WERI-Rb-1 (cell line): Measurements from ENCODE around the gene FAM200B.

Experiments
- DNase-seq: peaks from one replicate; pipeline ENCODE4 v3.0.0-alpha.2; 2020
- H3K27ac ChIP-seq: fragments of 250-450 bp; sonication (Bioruptor Pico); 2 replicates; pipeline ENCODE4 v1.5.1; 2020; ENCODE audit warnings: mild to moderate bottlenecking, moderate library complexity
- H3K27me3 ChIP-seq: fragments of 250-450 bp; sonication (Bioruptor Pico); 2 replicates; pipeline ENCODE4 v1.5.1; 2021; ENCODE audit warnings: mild to moderate bottlenecking, low read depth, moderate library complexity; ENCODE audit not compliant: insufficient read depth, severe bottlenecking
- H3K36me3 ChIP-seq: fragments of 250-450 bp; sonication (Bioruptor Pico); 2 replicates; pipeline ENCODE4 v1.5.1; 2020; ENCODE audit warnings: mild to moderate bottlenecking, moderate library complexity
- H3K4me3 ChIP-seq: 2 replicates; pipeline ENCODE4 v1.5.1; 2011; ENCODE audit warnings: low read depth, mild to moderate bottlenecking, control low read depth, low read length
- H3K9me3 ChIP-seq: fragments of 250-450 bp; sonication (Bioruptor Pico); 2 replicates; pipeline ENCODE4 v1.5.1; 2021; ENCODE audit warnings: mild to moderate bottlenecking, moderate library complexity; ENCODE audit not compliant: severe bottlenecking
- TF ChIP-seq, protein P1 (sequence below): IDR thresholded peaks from 2 replicates; pipeline ENCODE4 v1.5.1; 2011; ENCODE audit warnings: low read depth, mild to moderate bottlenecking, control low read depth, inconsistent platforms, low read length

FAM200B gene

DNA sequence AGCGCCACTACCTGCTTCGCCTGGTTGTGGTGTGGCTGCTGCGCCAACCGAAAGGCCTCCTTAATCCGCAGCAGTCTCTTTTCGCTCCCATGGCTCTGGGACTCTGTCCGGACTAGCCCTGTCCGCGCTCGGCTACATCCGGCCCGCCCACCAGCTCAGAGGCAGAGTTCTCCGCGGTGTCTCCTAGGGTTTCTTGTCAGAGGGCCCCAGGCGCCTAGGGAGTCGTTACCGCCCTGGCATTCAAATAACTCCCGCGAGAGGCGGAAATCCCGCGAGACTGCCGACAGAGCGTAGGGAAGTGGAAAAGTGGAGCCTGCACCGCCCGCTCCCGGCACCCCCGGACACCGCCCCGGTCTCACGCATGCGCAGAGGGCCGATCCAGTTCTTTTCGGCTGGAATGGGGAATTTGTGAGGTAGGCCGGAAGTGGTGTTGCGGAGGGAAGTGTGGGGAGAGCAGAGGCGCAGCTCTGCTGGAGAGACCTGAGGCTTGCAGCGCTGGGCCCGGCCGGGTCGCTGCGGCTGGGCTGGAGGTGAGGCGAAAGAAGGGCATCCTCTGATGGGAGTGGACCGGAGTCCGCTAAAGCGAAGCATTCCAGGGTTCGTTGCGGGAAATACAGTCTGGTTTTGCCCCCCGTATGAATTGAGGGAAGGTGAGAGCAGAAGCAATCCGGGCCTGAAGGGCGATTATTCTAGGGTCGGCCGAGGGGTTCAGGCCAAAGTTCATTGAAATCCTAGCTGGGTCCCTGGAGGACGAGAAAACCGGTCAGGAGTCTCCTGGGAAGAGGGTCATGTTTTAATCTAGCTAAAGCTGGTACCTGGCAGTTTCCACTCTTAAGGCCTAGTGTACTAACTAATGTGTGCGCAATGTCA, at the start of gene FAM200B:
Gene FAM200B (plus strand): TSS at position 456 of the 870 bp plus-strand sequence. CDS start 5,151 bp downstream, outside the sequence.
- Histone ChIP-seq H3K27me3 (no peaks in the 10 kb centered on the region), H3K9me3 (no peaks in the 10 kb centered on the region), H3K36me3 (peaks cover 13% of the 10 kb centered on the region), H3K4me3 (peak within 1 kb of the TSS; percentile 79), H3K27ac (peak within 1 kb of the TSS; percentile 93)
- DNase-seq = peak; percentile 100
- TF ChIP-seq, protein P1, sequence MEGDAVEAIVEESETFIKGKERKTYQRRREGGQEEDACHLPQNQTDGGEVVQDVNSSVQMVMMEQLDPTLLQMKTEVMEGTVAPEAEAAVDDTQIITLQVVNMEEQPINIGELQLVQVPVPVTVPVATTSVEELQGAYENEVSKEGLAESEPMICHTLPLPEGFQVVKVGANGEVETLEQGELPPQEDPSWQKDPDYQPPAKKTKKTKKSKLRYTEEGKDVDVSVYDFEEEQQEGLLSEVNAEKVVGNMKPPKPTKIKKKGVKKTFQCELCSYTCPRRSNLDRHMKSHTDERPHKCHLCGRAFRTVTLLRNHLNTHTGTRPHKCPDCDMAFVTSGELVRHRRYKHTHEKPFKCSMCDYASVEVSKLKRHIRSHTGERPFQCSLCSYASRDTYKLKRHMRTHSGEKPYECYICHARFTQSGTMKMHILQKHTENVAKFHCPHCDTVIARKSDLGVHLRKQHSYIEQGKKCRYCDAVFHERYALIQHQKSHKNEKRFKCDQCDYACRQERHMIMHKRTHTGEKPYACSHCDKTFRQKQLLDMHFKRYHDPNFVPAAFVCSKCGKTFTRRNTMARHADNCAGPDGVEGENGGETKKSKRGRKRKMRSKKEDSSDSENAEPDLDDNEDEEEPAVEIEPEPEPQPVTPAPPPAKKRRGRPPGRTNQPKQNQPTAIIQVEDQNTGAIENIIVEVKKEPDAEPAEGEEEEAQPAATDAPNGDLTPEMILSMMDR = peak; percentile 23

GRCh38 chr4:15636818-15637217, 44.8 kb upstream of the FAM200B start:
- DNase-seq = no peak
- no peak overlapping the region for H3K4me3 ChIP-seq
- peaks cover 74% of the 10 kb centered on the region for H3K36me3 ChIP-seq
- no peak overlapping the region for H3K27ac ChIP-seq
- TF ChIP-seq, protein P1 = no peak
- H3K9me3 ChIP-seq = no peaks in the 10 kb centered on the region
- no peaks in the 10 kb centered on the region for H3K27me3 ChIP-seq

- Histone ChIP-seq H3K27me3 (no peaks in the 10 kb centered on the region), H3K4me3 (no peak overlapping the region), H3K9me3 (no peaks in the 10 kb centered on the region), H3K27ac (no peak overlapping the region), H3K36me3 (peaks cover 61% of the 10 kb centered on the region)
- TF ChIP-seq, protein P1 = no peak
- DNase-seq = no peak
Observed at GRCh38 chr4:15638418-15638817, 43.2 kb upstream of the FAM200B start.

GRCh38 chr4:15648600-15648999, 33.0 kb upstream of the FAM200B start:
- Histone ChIP-seq H3K9me3 (no peaks in the 10 kb centered on the region), H3K27ac (no peak overlapping the region), H3K36me3 (no peaks in the 10 kb centered on the region; the same call in 1 of the 2 replicates), H3K4me3 (no peak overlapping the region), H3K27me3 (no peaks in the 10 kb centered on the region)
- TF ChIP-seq, protein P1 = no peak
- no peak for DNase-seq

- TF ChIP-seq, protein P1 = peak; percentile 79
- Histone ChIP-seq H3K36me3 (no peaks in the 10 kb centered on the region), H3K9me3 (no peaks in the 10 kb centered on the region), H3K27ac (peak overlapping the region; percentile 7; the same call in 1 of the 2 replicates), H3K27me3 (no peaks in the 10 kb centered on the region), H3K4me3 (no peak overlapping the region)
- DNase-seq = peak; percentile 64
Observed at GRCh38 chr4:15649914-15650545, 31.6 kb upstream of the FAM200B start.
